ENCODE results near the gene RHD.
A peak's percentile ranks its signal among the peaks of the same experiment; 100 is the strongest.
"Not testable (repeated sequence)": the region's sequence is repeated elsewhere in the genome, so short reads cannot be mapped to it uniquely, and the experiment has no call there.

RHD gene

DNA sequence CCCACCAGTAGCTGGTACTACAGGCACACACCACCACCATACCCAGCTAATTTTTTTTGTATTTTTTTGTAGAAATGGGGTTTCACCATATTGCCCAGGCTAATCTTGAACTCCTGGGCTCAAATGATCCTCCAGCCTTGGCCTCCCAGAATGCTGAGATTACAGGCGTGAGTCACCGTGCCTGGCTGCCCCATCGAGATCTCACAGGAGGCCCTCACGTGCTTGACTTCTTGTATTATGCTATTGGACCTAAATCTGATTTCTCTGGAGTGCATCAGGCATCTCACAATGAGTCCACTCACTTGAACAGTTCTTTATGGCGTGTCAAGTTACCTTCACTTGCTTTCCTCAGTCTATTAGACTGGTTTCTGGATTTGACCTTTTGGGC, 15.7 kb upstream of the RHD start:
- Histone ChIP-seq H4K20me1 (ENCODE audit: insufficient read depth, low read length) (no peaks in the 10 kb centered on the region), H3K27me3 (ENCODE audit: insufficient read depth, low read length) (no peaks in the 10 kb centered on the region), H3K27ac (ENCODE audit: low read depth, low read length, poor library complexity, severe bottlenecking) (no peak overlapping the region), H3K36me3 (ENCODE audit: insufficient read depth, low read length) (no peaks in the 10 kb centered on the region), H3K9me2 (ENCODE audit: low read depth, low read length) (no peaks in the 10 kb centered on the region), H3K4me1 (ENCODE audit: insufficient read depth, low read length, severe bottlenecking) (peaks cover 5% of the 10 kb centered on the region), H3K9me3 (ENCODE audit: low read length) (no peaks in the 10 kb centered on the region), H3K9ac (ENCODE audit: low read length) (no peak overlapping the region), H3K4me3 (ENCODE audit: low read depth, low read length, poor library complexity, severe bottlenecking) (no peak overlapping the region), H3K79me2 (ENCODE audit: insufficient read depth, low read length) (no peaks in the 10 kb centered on the region), H3K4me2 (ENCODE audit: low read length) (no peak overlapping the region), H2AFZ (ENCODE audit: low read length) (no peak overlapping the region), H3F3A (ENCODE audit: insufficient read depth, low read length) (no peaks in the 10 kb centered on the region)
- TF ChIP-seq EZH2 (IDR thresholded peaks at IDR 0.05; ENCODE audit: borderline replicate concordance, low read length), result no peak
- TF ChIP-seq, protein P1, sequence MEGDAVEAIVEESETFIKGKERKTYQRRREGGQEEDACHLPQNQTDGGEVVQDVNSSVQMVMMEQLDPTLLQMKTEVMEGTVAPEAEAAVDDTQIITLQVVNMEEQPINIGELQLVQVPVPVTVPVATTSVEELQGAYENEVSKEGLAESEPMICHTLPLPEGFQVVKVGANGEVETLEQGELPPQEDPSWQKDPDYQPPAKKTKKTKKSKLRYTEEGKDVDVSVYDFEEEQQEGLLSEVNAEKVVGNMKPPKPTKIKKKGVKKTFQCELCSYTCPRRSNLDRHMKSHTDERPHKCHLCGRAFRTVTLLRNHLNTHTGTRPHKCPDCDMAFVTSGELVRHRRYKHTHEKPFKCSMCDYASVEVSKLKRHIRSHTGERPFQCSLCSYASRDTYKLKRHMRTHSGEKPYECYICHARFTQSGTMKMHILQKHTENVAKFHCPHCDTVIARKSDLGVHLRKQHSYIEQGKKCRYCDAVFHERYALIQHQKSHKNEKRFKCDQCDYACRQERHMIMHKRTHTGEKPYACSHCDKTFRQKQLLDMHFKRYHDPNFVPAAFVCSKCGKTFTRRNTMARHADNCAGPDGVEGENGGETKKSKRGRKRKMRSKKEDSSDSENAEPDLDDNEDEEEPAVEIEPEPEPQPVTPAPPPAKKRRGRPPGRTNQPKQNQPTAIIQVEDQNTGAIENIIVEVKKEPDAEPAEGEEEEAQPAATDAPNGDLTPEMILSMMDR (IDR thresholded peaks at IDR 0.05; ENCODE audit: low read length), result no peak

DNA sequence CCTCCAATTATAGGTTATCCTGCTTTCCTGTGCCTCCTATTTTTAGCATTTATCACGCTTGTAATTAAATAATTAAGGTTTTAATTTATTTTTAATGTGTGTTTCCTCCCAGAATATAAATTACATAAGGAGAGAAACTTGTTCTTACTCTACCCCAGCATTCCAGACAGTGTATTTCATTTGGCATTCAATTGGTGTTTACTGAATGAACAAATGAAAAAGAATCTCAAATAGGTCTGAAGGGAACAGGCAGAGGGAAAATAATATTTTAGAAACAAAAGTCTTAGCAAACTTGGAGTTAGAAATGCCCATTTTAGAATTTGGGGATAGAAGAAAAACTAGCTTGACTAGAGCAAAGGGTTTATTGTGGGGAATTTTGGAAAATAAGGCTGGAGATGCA, 15.1 kb upstream of the RHD start:
- no peak overlapping the region for H2AFZ ChIP-seq (ENCODE audit: low read length)
- no peaks in the 10 kb centered on the region for H3K9me3 ChIP-seq (ENCODE audit: low read length)
- H3K9me2 ChIP-seq (ENCODE audit: low read depth, low read length), result no peaks in the 10 kb centered on the region
- no peaks in the 10 kb centered on the region for H3F3A ChIP-seq (ENCODE audit: insufficient read depth, low read length)
- H3K27me3 ChIP-seq (ENCODE audit: insufficient read depth, low read length), result no peaks in the 10 kb centered on the region
- no peak overlapping the region for H3K4me2 ChIP-seq (ENCODE audit: low read length)
- no peak overlapping the region for H3K4me3 ChIP-seq (ENCODE audit: low read depth, low read length, poor library complexity, severe bottlenecking)
- H3K36me3 ChIP-seq (ENCODE audit: insufficient read depth, low read length), result no peaks in the 10 kb centered on the region
- peaks cover 5% of the 10 kb centered on the region for H3K4me1 ChIP-seq (ENCODE audit: insufficient read depth, low read length, severe bottlenecking)
- TF ChIP-seq, protein P1 (IDR thresholded peaks at IDR 0.05; ENCODE audit: low read length), result no peak
- no peak for TF ChIP-seq EZH2 (IDR thresholded peaks at IDR 0.05; ENCODE audit: borderline replicate concordance, low read length)
- no peaks in the 10 kb centered on the region for H3K79me2 ChIP-seq (ENCODE audit: insufficient read depth, low read length)
- no peak overlapping the region for H3K27ac ChIP-seq (ENCODE audit: low read depth, low read length, poor library complexity, severe bottlenecking)
- H3K9ac ChIP-seq (ENCODE audit: low read length), result no peak overlapping the region
- H4K20me1 ChIP-seq (ENCODE audit: insufficient read depth, low read length), result no peaks in the 10 kb centered on the region

DNA sequence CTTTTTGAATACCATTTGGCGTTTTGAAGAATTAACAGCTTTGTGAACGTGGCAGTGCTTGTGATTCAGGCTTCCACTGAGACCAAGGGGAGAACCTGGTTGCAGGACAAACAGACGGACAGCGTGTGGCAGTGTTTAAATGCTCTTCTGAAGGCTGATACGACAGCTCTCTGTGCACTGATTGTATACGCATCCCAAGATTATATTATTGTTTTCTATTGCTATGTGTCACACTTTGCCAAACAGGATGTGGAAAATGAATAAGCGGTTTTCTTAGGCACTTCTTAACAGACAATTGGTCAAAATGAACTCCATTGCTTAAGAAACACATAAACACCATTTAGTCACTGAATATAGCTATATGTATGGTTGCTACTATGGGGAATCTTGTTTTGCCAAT, 12.5 kb upstream of the RHD start:
- not testable (repeated sequence) for H3K27ac ChIP-seq (ENCODE audit: low read depth, low read length, poor library complexity, severe bottlenecking); H3K9ac ChIP-seq (ENCODE audit: low read length)

DNA sequence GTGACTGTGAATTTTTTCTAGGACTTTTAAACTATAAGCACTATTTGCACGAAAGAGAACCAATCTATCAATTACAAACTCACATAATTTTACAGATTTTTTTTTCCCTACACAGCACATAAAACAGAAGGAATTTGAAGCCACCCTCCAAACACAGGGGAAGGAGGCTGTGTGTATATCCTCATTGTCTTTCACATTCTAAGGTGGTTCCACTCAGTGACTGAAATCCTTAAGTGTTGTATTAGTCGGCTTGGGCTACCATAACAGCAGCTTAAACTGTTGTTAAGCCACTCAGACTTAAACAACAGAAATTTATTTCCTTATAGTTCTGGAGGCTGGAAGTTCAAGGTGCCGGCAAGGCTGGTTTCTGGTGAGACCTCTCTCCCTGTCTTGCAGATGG, 12.0 kb upstream of the RHD start:
- H3K4me1 ChIP-seq (ENCODE audit: insufficient read depth, low read length, severe bottlenecking); H3K4me3 ChIP-seq (ENCODE audit: low read depth, low read length, poor library complexity, severe bottlenecking); H3K4me2 ChIP-seq (ENCODE audit: low read length); H3K9me3 ChIP-seq (ENCODE audit: low read length); H3K79me2 ChIP-seq (ENCODE audit: insufficient read depth, low read length); H4K20me1 ChIP-seq (ENCODE audit: insufficient read depth, low read length); H2AFZ ChIP-seq (ENCODE audit: low read length); H3K9me2 ChIP-seq (ENCODE audit: low read depth, low read length); H3F3A ChIP-seq (ENCODE audit: insufficient read depth, low read length); H3K27ac ChIP-seq (ENCODE audit: low read depth, low read length, poor library complexity, severe bottlenecking); H3K36me3 ChIP-seq (ENCODE audit: insufficient read depth, low read length); H3K27me3 ChIP-seq (ENCODE audit: insufficient read depth, low read length); H3K9ac ChIP-seq (ENCODE audit: low read length): not testable (repeated sequence)

More for the DNA sequence above, 12.5 kb upstream of the RHD start:
- not testable (repeated sequence) for H3K9me2 ChIP-seq (ENCODE audit: low read depth, low read length); H3F3A ChIP-seq (ENCODE audit: insufficient read depth, low read length); H3K4me3 ChIP-seq (ENCODE audit: low read depth, low read length, poor library complexity, severe bottlenecking); H4K20me1 ChIP-seq (ENCODE audit: insufficient read depth, low read length); H2AFZ ChIP-seq (ENCODE audit: low read length); H3K79me2 ChIP-seq (ENCODE audit: insufficient read depth, low read length); H3K36me3 ChIP-seq (ENCODE audit: insufficient read depth, low read length); H3K4me2 ChIP-seq (ENCODE audit: low read length); H3K9me3 ChIP-seq (ENCODE audit: low read length); H3K4me1 ChIP-seq (ENCODE audit: insufficient read depth, low read length, severe bottlenecking); H3K27me3 ChIP-seq (ENCODE audit: insufficient read depth, low read length)
- TF ChIP-seq, protein P1 (IDR thresholded peaks at IDR 0.05; ENCODE audit: low read length), result 0 out of 2 replicates have a peak, but pooled peaks have one; percentile 16

DNA sequence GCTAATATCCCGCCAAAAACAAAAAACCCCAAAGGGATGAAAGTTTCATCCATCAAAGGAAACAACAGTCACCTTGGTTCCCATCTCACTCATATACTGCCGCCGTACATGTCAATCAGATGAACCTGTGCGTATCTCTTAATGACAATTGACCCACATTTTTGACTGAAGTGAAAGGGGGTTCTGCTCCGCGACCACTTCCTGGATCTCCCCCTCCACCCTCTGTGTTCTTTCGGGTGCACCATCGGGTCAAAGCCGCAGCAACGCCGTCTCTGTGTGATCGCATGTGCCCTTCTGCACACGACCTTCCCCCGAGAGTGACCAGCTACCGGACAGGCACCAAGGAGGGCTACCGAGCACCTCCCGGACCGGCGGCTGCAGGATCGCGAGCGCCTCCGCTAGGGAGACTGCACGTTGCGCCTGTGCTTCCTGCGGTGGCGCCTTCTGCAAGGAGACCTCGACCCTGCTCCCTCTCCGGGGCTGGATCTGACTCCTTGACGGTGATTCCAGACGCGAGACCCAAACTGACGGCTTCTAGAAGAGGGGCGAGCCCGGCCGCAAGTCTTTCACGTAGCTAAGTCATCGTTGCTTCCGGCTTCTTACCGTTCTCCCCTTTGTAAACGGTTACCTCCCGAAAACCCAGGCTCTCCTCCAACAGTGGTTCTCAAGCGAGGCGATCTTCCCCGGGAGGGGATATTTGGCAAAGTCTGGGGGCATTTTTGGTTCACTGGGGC, 5.6 kb upstream of the RHD start:
- not testable (repeated sequence) for H3F3A ChIP-seq (ENCODE audit: insufficient read depth, low read length); H3K36me3 ChIP-seq (ENCODE audit: insufficient read depth, low read length); H3K27me3 ChIP-seq (ENCODE audit: insufficient read depth, low read length); H4K20me1 ChIP-seq (ENCODE audit: insufficient read depth, low read length); H2AFZ ChIP-seq (ENCODE audit: low read length); H3K4me1 ChIP-seq (ENCODE audit: insufficient read depth, low read length, severe bottlenecking); H3K79me2 ChIP-seq (ENCODE audit: insufficient read depth, low read length); H3K9me3 ChIP-seq (ENCODE audit: low read length); H3K27ac ChIP-seq (ENCODE audit: low read depth, low read length, poor library complexity, severe bottlenecking); H3K9me2 ChIP-seq (ENCODE audit: low read depth, low read length)
- peak overlapping the region; percentile 67; the same call in 1 of the 2 replicates for H3K9ac ChIP-seq (ENCODE audit: low read length)
- peak overlapping the region; percentile 75 for H3K4me2 ChIP-seq (ENCODE audit: low read length)
- H3K4me3 ChIP-seq (ENCODE audit: low read depth, low read length, poor library complexity, severe bottlenecking), result peak overlapping the region; percentile 69
